ENCODE results near the gene EYA4. TPM values are rescaled to one million over a fixed set of nuclear protein-coding genes. Genes with fewer than 3 reads are reported as not detected.
A peak's percentile ranks its signal among the peaks of the same experiment; 100 is the strongest.

EYA4 gene
- total and polyA plus RNA-seq, 2 of the 4 experiments (the other 2 are of a cell fraction): 5.7 to 11.1 TPM

- ATAC-seq (ENCODE audit: low read depth) (peak; percentile 85), DNase-seq (peak; percentile 83)
- H3K9ac ChIP-seq (ENCODE audit: low read depth, low read length): no peak overlapping the region
- H2BK120ac ChIP-seq (ENCODE audit: low read depth, low read length): no peak overlapping the region
- H3K36me3 ChIP-seq (ENCODE audit: control insufficient read depth, insufficient read depth, low read length): no peaks in the 10 kb centered on the region
- ChIA-PET CTCF (no interaction called here), POLR2A (ENCODE audit: unreplicated experiment) (no interaction called here)
- no TSS peak for BruUV-seq (replicated peaks)
- H3K14ac ChIP-seq (replicated peaks; ENCODE audit: low read depth, low read length): no peak overlapping the region
- no peak overlapping the region for H2AK9ac ChIP-seq (replicated peaks; ENCODE audit: low read depth, low read length, poor library complexity)
- H3K79me1 ChIP-seq (ENCODE audit: low read depth in 1 of 2, low read length in 2 of 2): no peaks in the 10 kb centered on the region
- H4K20me1 ChIP-seq (ENCODE audit: insufficient read depth, low read length): no peaks in the 10 kb centered on the region
- no peak overlapping the region for H3K18ac ChIP-seq (ENCODE audit: low read depth, low read length)
- no peak overlapping the region for H2AK5ac ChIP-seq (ENCODE audit: low read depth, low read length)
- H3K23ac ChIP-seq (ENCODE audit: low read depth, low read length): peak overlapping the region; percentile 38; the same call in 1 of the 2 replicates
- H3K4me2 ChIP-seq (ENCODE audit: low read depth, low read length): no peak overlapping the region
- no peak overlapping the region for H3K56ac ChIP-seq (ENCODE audit: extremely low read depth, insufficient read depth, low read length)
- H2BK20ac ChIP-seq (ENCODE audit: low read depth, low read length): no peak overlapping the region
- H4K91ac ChIP-seq (ENCODE audit: insufficient read depth, low read depth, low read length): no peak overlapping the region
- no peaks in the 10 kb centered on the region for H3K9me3 ChIP-seq (ENCODE audit: control insufficient read depth, insufficient read depth, low read length)
- no peak overlapping the region for H3K4ac ChIP-seq (ENCODE audit: low read depth, low read length)
- H3K27ac ChIP-seq (ENCODE audit: insufficient read depth, low read length): no peak overlapping the region
- H4K8ac ChIP-seq (ENCODE audit: low read depth in 2 of 2, low read length in 2 of 2): no peak overlapping the region
- intact Hi-C loops (cut with micrococcal nuclease): no loop called here
- H2BK5ac ChIP-seq (ENCODE audit: low read depth, low read length, poor library complexity, severe bottlenecking): no peak overlapping the region
- H4K5ac ChIP-seq (ENCODE audit: low read depth, low read length): no peak overlapping the region
- TF ChIP-seq BHLHE40 (IDR thresholded peaks at IDR 0.05; ENCODE audit: low read depth, low read length) (no peak), CTCF (conservative IDR thresholded peaks at IDR 0.05; ENCODE audit: low read depth, low read length) (no peak), CEBPB (IDR thresholded peaks at IDR 0.05; ENCODE audit: low read depth, low read length) (peak; percentile 85)
- peaks cover 3% of the 10 kb centered on the region; the same call in 1 of the 2 replicates for H3K9me1 ChIP-seq (ENCODE audit: insufficient read depth, low read length)
- in situ Hi-C loops (cut with MboI; ENCODE audit: low sequenced_read_pairs): no loop called here
- H2AFZ ChIP-seq (replicated peaks; ENCODE audit: low read length, poor library complexity): no peak overlapping the region
- dilution Hi-C loops (cut with HindIII; ENCODE audit: low sequenced_read_pairs, unreplicated experiment): no loop called here
- no peak overlapping the region for H3K4me3 ChIP-seq (ENCODE audit: insufficient read depth, low read depth, low read length)
- no peaks in the 10 kb centered on the region for H3K4me1 ChIP-seq (ENCODE audit: control insufficient read depth, insufficient read depth, low read length)
- H2BK15ac ChIP-seq (ENCODE audit: low read depth, low read length): no peak overlapping the region
- no peaks in the 10 kb centered on the region for H3K27me3 ChIP-seq (ENCODE audit: control insufficient read depth, insufficient read depth, low read length)
Observed at GRCh38 chr6:133447924-133448323, 206.8 kb downstream of the EYA4 start.

Data from IMR-90 (cell line).